LoVo (cell line): ENCODE measurements around the gene MAP6.
"Not testable (repeated sequence)": the region's sequence is repeated elsewhere in the genome, so short reads cannot be mapped to it uniquely, and the experiment has no call there.

ENCODE experiments used
- DNase-seq: peaks from one replicate; pipeline ENCODE4 v3.0.0-alpha.2; 2016; ENCODE audit warnings: low spot score

Gene MAP6

GRCh38 chr11:75591966-75592365 lies 76.9 kb downstream of the MAP6 start:
- DNase-seq, result no peak

GRCh38 chr11:75591371-75591770 lies 77.5 kb downstream of the MAP6 start:
- no peak for DNase-seq

GRCh38 chr11:75589933-75590332 lies 78.9 kb downstream of the MAP6 start:
- no peak for DNase-seq

DNA sequence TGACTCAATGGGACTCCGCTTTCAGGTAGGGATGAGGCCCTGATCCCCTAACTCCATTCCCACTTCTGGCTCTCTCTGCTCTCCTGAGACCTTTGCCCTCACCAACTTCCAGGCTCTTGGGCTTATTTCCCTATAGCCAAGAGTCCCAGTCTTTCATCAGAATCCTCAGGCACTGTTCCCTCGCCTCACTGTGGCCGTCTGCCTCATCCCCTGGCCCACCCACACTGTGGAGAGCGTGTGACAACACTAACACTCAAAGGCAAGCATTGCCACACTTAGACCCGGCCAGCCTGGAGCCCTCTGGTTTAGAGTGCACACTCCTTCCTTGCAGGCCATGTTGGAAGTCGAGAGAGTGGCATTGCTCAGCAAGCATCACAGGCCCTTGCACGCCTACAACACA lies 79.8 kb downstream of the MAP6 start:
- no peak for DNase-seq

DNA sequence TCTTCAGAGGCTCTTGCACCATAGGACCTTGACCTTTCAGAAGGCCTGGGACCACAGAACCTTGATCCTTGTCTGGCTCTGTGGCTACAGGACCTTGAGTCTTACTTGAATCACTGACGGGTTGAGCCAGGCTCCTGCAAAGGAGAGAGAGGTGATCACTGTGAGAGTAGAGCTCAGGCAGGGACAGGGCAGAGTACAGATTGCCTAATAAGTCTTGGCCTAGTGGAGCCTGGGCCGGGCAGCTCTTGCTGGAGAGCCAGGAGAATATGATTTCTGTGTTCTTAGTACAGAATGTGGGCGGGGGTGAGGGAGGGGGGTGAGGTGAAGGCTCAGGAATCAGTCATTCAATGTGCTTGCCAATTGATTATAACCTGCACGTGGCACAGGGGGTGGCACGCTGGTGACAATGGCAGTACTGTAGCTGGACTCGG lies 80.8 kb downstream of the MAP6 start:
- DNase-seq, result no peak

DNA sequence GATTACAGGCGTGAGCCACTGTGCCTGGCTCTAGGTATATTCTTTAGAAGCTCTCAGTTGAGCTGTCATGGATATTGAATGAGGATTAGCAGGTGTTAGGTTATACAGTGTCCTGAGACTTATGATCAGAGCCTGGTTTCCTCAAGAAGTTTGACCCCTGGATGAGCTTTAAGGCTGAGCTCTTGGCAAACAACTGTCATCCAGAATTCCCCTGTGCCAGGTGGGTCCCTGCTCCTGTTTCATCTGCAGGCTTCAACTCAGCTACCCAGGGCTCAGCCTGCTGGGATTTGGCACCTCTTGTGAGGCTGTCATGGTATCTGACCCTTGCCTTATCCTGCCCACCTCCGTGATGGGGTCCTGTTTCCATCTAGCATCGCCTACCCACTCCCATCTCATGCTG lies 82.4 kb downstream of the MAP6 start:
- no peak for DNase-seq

- no peak for DNase-seq
These were observed 83.6 kb downstream of the MAP6 start for GRCh38 chr11:75585293-75585670.

DNA sequence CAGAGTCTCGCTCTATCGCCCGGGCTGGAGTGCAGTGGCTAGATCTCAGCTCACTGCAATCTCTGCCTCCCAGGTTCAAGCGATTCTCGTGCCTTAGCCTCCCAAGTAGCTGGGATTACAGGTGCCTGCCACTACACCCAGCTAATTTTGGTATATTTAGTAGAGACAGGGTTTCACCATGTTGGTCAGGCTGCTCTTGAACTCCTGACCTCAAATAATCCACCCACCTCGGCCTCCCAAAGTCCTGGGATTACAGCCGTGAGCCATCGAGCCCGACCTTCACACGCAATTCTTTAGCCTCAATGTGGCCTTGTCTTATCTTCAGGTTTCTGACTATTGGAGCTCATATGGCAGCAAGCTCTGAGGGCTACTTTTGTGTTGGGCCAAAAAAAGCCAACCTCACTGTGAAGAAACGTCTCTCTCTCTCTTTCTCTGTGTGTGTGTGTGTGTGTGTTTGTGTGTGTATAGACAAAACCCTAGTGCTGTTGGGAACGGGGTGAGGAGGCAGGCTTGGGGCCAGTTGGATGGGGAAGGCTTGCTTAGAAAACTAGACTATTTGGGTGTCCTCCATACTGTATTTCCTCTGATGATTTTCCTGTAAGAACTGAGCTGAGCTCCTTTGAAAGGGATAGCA lies 84.1 kb downstream of the MAP6 start:
- not testable (repeated sequence) for DNase-seq

- DNase-seq, result peak; percentile 18
These were observed 84.8 kb downstream of the MAP6 start for GRCh38 chr11:75583718-75584658.

- peak; percentile 76 for DNase-seq
These were observed 85.7 kb downstream of the MAP6 start for GRCh38 chr11:75582895-75583717.

DNA sequence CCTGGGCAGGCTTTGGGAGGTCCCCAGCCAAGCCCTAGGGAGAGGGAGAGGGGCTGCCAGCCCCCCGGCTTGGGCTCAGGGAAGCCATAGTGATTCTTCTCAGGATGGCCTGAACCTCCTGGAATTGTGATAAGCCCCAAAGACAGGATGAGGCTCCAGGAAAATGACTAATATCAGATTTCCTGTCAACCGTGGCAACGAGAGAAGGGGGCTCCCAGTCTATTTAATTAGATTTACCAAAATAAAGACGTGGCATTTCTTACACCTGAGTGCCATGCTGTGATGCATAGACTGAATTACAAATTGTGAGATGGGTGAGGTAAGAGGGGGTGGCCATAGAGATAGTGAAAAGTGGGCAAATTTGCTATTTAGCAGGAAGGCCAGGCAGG lies 86.3 kb downstream of the MAP6 start:
- no peak for DNase-seq

DNA sequence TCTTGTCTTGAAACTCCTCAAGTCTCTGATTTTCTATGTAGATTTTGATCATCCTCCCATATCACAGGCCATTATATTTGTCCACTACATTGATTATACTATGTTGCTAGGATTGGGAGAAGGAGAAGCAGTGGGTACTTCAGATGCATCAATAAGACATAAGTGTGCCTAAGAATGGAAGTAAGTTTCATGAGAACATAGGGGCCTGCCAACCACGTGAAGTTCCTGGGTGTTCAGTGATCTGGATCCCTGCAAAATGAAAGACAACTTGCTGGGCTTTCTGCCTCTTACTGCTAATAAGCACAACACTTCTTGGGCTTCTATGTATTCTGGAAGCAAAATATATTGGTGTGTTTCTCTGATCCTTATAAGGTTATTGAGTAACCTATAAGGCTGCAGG lies 89.0 kb downstream of the MAP6 start:
- DNase-seq, result no peak

DNA sequence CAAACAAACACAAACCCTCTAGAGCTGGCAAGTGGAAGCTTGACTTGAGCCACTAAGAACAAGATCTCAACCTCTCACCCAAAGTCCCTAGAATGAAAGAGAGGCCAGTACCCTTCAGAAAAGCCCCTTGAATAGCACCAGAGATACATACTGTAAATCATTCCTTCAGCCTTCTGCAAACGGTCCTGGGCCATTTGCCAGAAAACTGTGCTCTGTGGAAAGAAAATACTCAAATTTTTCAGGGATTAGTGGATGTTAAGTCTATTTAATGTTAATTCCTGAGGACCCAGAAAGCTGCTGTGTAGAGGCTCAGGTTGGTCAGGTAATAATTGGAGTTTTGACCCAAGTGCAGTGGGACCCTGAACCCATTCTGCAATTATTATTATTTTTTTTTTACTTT lies 89.9 kb downstream of the MAP6 start:
- DNase-seq, result no peak

GRCh38 chr11:75577207-75577606 lies 91.6 kb downstream of the MAP6 start:
- no peak for DNase-seq

DNA sequence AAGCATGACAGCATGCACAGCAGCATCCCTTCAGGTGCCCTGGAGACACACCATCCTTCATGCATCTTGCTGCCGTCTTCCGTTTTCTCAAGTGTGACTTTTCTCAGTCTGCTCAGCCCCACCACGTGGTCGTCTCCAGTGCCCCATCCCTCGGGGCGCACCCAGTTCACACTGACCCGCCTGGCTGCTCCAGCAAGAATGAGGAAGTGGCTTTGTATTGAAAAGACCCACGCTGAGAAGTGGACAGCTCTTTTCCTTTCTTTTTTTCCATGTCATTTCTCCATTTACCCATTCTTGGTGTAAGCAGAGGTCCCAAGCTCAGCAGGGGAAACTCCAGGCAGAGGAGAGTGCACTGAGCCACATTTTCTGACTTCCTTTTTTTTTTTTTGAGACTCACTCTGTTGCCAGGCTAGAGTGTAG lies 92.3 kb downstream of the MAP6 start:
- peak; percentile 46 for DNase-seq

- no peak for DNase-seq
These were observed 92.8 kb downstream of the MAP6 start for GRCh38 chr11:75576017-75576416.

DNA sequence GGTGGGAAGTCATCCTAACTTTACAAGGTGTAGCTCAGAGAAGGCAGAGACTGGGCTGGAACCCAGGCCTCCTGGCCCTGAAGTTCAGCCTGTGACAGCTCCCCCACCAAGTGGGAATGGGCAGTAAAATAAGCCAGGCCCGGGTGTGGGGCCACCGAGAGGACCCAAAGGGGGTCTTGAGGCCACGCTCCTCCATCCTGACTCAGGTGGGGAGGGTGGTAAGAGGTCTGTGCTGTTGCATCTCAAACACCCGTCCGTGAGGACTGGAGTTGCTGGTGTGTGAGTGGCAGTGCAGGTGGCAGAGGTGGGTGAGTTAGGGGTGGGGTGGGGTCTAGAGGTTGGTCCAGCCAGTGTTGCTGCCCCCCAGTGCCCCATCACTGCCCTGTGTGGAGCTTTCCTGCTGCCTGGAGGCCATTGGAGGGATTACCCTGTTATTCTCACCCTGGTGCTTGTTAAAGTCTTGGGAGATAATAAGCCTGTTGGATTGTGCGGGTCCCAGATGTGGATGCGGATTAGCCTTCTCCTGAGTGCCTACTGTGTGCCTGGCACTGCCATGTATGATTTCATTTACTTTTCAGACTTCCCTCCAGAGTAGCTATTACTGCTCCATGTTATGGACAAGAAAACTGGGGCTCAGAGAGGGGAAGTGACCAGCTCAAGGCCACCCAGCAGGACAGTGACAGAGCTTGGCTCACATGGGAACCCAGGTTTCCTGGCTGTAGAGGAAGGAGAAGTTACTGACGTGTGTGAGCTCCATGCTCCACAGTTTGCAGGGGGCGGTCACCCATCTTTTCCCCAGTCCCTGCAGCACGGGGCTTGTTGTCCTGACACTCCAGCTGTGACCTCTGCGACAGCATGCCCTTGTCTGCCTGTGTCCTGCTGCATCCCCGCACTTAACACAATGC lies 93.9 kb downstream of the MAP6 start:
- DNase-seq, result no peak

- no peak for DNase-seq
These were observed 96.1 kb downstream of the MAP6 start for GRCh38 chr11:75572744-75573143.

GRCh38 chr11:75571625-75572024 lies 97.2 kb downstream of the MAP6 start:
- DNase-seq, result no peak

- no peak for DNase-seq
These were observed 98.2 kb downstream of the MAP6 start for GRCh38 chr11:75570559-75571139.

GRCh38 chr11:75568616-75569219 lies 100.1 kb downstream of the MAP6 start:
- DNase-seq, result no peak
